Liver (tissue), 9 donors: ENCODE results near the gene CPA1. TPM values are rescaled to one million over a fixed set of nuclear protein-coding genes. Genes with fewer than 3 reads are reported as not detected.

ENCODE experiments used
- DNase-seq: peaks from one replicate; pipeline ENCODE4 v3.0.0-alpha.2; 2017; ENCODE audit warnings: low spot score
- H3K27ac ChIP-seq, 2 donors: one replicate each; pipeline ENCODE4 v1.7.0; 2013; ENCODE audit warnings: inconsistent platforms in 2 of 2, low read length in 2 of 2, control low read depth in 1 of 2, low read depth in 1 of 2, mild to moderate bottlenecking in 1 of 2
- H3K27me3 ChIP-seq, 4 donors: one replicate each; pipeline versions ENCODE4 v1.6.1 to v1.7.0; 2013; ENCODE audit warnings: low read length in 3 of 4, inconsistent platforms in 1 of 4, mild to moderate bottlenecking in 1 of 4, moderate library complexity in 1 of 4; ENCODE audit not compliant: control insufficient read depth in 4 of 4, insufficient read depth in 4 of 4
- H3K36me3 ChIP-seq, 4 donors: one replicate each; pipeline versions ENCODE4 v1.6.1 to v1.7.0; 2013; ENCODE audit warnings: low read length in 3 of 4, mild to moderate bottlenecking in 3 of 4, low read depth in 1 of 4, moderate library complexity in 1 of 4; ENCODE audit not compliant: control insufficient read depth in 4 of 4, insufficient read depth in 3 of 4
- H3K4me1 ChIP-seq, 4 donors: one replicate each; pipeline versions ENCODE4 v1.6.1 to v1.7.0; 2013; ENCODE audit warnings: low read length in 3 of 4, mild to moderate bottlenecking in 3 of 4, moderate library complexity in 1 of 4; ENCODE audit not compliant: control insufficient read depth in 4 of 4, insufficient read depth in 4 of 4
- H3K4me3 ChIP-seq, 3 donors: one replicate each; pipeline versions ENCODE4 v1.6.1 to v1.7.0; 2013; ENCODE audit warnings: low read length in 3 of 3, control low read depth in 1 of 3, low read depth in 1 of 3, mild to moderate bottlenecking in 1 of 3
- H3K9ac ChIP-seq, 2 donors: one replicate each; pipeline ENCODE4 v1.7.0; 2013; ENCODE audit warnings: low read length in 2 of 2, mild to moderate bottlenecking in 2 of 2, moderate library complexity in 2 of 2, control low read depth in 1 of 2, low read depth in 1 of 2
- H3K9me3 ChIP-seq, 4 donors: one replicate each; pipeline versions ENCODE4 v1.6.1 to v1.7.0; 2013; ENCODE audit warnings: low read length in 3 of 4; ENCODE audit not compliant: control insufficient read depth in 4 of 4
- EGR1 ChIP-seq, 2 donors: IDR thresholded peaks; 2 replicates each; pipeline ENCODE4 v1.6.1; 2016 to 2018; ENCODE audit warnings: antibody characterized with exemption in 2 of 2, low read depth in 2 of 2
- FOXA2 ChIP-seq: IDR thresholded peaks from 2 replicates; pipeline ENCODE4 v1.6.1; 2016; ENCODE audit warnings: antibody characterized with exemption
- GABPA ChIP-seq, 2 donors: IDR thresholded peaks in 1 of 2; conservative IDR thresholded peaks in 1 of 2; 2 replicates each; pipeline ENCODE4 v1.6.1; 2016; ENCODE audit warnings: antibody characterized with exemption in 2 of 2, mild to moderate bottlenecking in 1 of 2, moderate library complexity in 1 of 2
- HNF4G ChIP-seq: IDR thresholded peaks from 2 replicates; pipeline ENCODE4 v1.6.1; 2016; ENCODE audit warnings: antibody characterized with exemption
- JUND ChIP-seq, 2 donors: IDR thresholded peaks; 2 replicates each; pipeline ENCODE4 v1.6.1; 2016; ENCODE audit warnings: antibody characterized with exemption in 2 of 2
- NR2F2 ChIP-seq: IDR thresholded peaks from 2 replicates; pipeline ENCODE4 v1.6.1; 2016; ENCODE audit warnings: antibody characterized with exemption
- RAD21 ChIP-seq, 2 donors: IDR thresholded peaks; 2 replicates each; pipeline ENCODE4 v1.6.1; 2016; ENCODE audit warnings: antibody characterized with exemption in 2 of 2, mild to moderate bottlenecking in 2 of 2
- RXRA ChIP-seq, 2 donors: IDR thresholded peaks; 2 replicates each; pipeline ENCODE4 v1.6.1; 2017 to 2018; ENCODE audit warnings: antibody characterized with exemption in 2 of 2, mild to moderate bottlenecking in 1 of 2
- TAF1 ChIP-seq: conservative IDR thresholded peaks from 2 replicates; pipeline ENCODE4 v1.6.1; 2016; ENCODE audit warnings: antibody characterized with exemption, mild to moderate bottlenecking
- WGBS: extraction: QIAGEN DNeasy Blood & Tissue Kit; methylation state at CpG from one replicate; pipeline ENCODE4 v1.1.7; 2013; 5-methylcytosine and 5-hydroxymethylcytosine counted together
- polyA plus RNA-seq, 2 donors: library from polyadenylated mRNA; stranded (reverse) in 1 of 2; unstranded in 1 of 2; fragments of 200-250 nt in 1 of 2; fragments of >200 nt in 1 of 2; fragmentation: Nextera tagmentation in 1 of 2; extraction: Ambion mirVana in 1 of 2; gene quantifications; one replicate each; pipeline versions ENCODE4 v1.2.1 to v1.2.3, GENCODE V29; 2013 to 2015
- total RNA-seq, 2 donors: library from RNA; depleted of rRNA; stranded (reverse); fragments of >200 nt; gene quantifications; one replicate each; pipeline ENCODE4 v1.2.3, GENCODE V29; 2014
- TF ChIP-seq, protein P1 (sequence below): IDR thresholded peaks from 2 replicates; pipeline ENCODE4 v1.6.1; 2016; ENCODE audit warnings: antibody characterized with exemption, mild to moderate bottlenecking
- TF ChIP-seq, protein P2 (sequence below): IDR thresholded peaks from 2 replicates; pipeline ENCODE4 v1.6.1; 2016; ENCODE audit warnings: antibody characterized with exemption
- TF ChIP-seq, protein P3 (sequence below): IDR thresholded peaks from 2 replicates; pipeline ENCODE4 v1.6.1; 2016; ENCODE audit warnings: antibody characterized with exemption
- TF ChIP-seq, protein P4 (sequence below): IDR thresholded peaks from 2 replicates; pipeline ENCODE4 v1.6.1; 2016; ENCODE audit warnings: antibody characterized with exemption
- TF ChIP-seq, protein P5 (sequence below): fragments of 150-350 bp; IDR thresholded peaks from 2 replicates; pipeline ENCODE4 v1.5.1; 2017; ENCODE audit warnings: improper control_type of control experiment, low read depth, low read length; ENCODE audit not compliant: missing input control
- donor health status: healthy.
- donor health status: healthy.
- donor health status: healthy.
- donor health status: healthy.
- donor health status: healthy.

CPA1 gene
- total and polyA plus RNA-seq, 4 donors, result 0.07 to 0.42 TPM; not detected in 2

DNA sequence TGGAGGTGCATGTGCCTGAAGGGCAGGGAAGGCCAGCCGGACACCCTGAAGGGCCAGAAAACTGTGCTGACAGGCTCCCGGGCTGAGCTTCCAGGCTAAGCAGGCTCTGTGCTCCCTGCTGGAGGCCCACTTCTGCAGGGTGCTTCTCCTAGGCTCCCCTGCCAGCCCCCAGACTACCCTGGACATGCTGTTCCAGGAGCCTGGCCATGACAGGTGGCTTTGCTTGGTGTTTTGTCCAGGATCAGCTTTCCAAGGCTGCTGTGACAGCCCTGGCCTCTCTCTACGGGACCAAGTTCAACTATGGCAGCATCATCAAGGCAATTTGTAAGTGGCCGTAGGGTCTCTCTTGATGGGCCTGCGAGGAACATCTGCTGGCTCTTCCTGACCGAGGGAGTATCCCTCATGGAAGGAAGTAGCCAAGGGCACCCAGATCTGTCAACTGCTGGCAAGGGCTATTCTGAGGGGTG lies 5.3 kb downstream of the CPA1 start:
- DNase-seq, result peak; percentile 16
- Histone ChIP-seq H3K36me3 (no peaks in the 10 kb centered on the region), H3K27ac (no peak overlapping the region), H3K4me3 (no peak overlapping the region), H3K4me1 (no peaks in the 10 kb centered on the region), H3K27me3 (no peaks in the 10 kb centered on the region), H3K9ac (no peak overlapping the region), H3K9me3 (no peaks in the 10 kb centered on the region)
- TF ChIP-seq RAD21 (IDR thresholded peaks at IDR 0.05) (no peak), RXRA (IDR thresholded peaks at IDR 0.05) (no peak)
- TF ChIP-seq, protein P1, sequence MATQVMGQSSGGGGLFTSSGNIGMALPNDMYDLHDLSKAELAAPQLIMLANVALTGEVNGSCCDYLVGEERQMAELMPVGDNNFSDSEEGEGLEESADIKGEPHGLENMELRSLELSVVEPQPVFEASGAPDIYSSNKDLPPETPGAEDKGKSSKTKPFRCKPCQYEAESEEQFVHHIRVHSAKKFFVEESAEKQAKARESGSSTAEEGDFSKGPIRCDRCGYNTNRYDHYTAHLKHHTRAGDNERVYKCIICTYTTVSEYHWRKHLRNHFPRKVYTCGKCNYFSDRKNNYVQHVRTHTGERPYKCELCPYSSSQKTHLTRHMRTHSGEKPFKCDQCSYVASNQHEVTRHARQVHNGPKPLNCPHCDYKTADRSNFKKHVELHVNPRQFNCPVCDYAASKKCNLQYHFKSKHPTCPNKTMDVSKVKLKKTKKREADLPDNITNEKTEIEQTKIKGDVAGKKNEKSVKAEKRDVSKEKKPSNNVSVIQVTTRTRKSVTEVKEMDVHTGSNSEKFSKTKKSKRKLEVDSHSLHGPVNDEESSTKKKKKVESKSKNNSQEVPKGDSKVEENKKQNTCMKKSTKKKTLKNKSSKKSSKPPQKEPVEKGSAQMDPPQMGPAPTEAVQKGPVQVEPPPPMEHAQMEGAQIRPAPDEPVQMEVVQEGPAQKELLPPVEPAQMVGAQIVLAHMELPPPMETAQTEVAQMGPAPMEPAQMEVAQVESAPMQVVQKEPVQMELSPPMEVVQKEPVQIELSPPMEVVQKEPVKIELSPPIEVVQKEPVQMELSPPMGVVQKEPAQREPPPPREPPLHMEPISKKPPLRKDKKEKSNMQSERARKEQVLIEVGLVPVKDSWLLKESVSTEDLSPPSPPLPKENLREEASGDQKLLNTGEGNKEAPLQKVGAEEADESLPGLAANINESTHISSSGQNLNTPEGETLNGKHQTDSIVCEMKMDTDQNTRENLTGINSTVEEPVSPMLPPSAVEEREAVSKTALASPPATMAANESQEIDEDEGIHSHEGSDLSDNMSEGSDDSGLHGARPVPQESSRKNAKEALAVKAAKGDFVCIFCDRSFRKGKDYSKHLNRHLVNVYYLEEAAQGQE, result no peak
- TF ChIP-seq, protein P2, sequence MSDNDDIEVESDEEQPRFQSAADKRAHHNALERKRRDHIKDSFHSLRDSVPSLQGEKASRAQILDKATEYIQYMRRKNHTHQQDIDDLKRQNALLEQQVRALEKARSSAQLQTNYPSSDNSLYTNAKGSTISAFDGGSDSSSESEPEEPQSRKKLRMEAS, result no peak
- 92% methylated on average over 6 of the region's 6 CpGs for WGBS

DNA sequence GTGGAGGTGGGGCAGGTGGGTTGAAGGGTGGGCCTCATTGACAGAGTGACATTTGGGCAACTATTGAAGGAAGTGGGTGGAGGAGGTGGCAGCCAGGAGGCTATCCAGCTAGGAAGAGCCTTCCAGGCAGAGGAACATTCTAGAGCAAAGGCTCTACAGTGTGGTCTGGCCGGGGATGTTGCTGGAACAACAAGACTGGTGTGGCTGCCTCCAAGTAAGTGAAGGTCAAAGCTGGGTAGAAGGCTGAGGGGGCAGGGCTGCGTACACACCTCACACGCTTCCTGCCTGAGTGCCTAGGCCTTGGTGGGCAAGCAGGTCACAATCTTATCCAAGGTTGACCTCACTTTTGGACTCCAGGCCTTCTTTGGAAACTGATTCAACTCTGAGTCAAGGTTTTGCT lies 6.6 kb downstream of the CPA1 start:
- H3K4me1 ChIP-seq, result no peaks in the 10 kb centered on the region
- no peaks in the 10 kb centered on the region for H3K36me3 ChIP-seq
- H3K4me3 ChIP-seq, result no peak overlapping the region
- no peaks in the 10 kb centered on the region for H3K9me3 ChIP-seq
- no peaks in the 10 kb centered on the region for H3K27me3 ChIP-seq
- no peak overlapping the region for H3K27ac ChIP-seq
- no peak overlapping the region for H3K9ac ChIP-seq
- 98% methylated on average over 3 of the region's 3 CpGs for WGBS
- peak; percentile 13 for DNase-seq
- no peak for TF ChIP-seq RXRA (IDR thresholded peaks at IDR 0.05)
- no peak for TF ChIP-seq FOXA2
- TF ChIP-seq, protein P3, sequence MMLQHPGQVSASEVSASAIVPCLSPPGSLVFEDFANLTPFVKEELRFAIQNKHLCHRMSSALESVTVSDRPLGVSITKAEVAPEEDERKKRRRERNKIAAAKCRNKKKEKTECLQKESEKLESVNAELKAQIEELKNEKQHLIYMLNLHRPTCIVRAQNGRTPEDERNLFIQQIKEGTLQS, result no peak
- no peak for TF ChIP-seq GABPA (IDR thresholded peaks at IDR 0.05 in 1 of 2, conservative IDR thresholded peaks at IDR 0.05 in 1 of 2)
- TF ChIP-seq TAF1, result no peak
- no peak for TF ChIP-seq NR2F2
- no peak for TF ChIP-seq HNF4G
- TF ChIP-seq, protein P2, result no peak
- TF ChIP-seq EGR1 (IDR thresholded peaks at IDR 0.05; ENCODE audit: low read depth in 2 of 2), result no peak
- TF ChIP-seq, protein P4, sequence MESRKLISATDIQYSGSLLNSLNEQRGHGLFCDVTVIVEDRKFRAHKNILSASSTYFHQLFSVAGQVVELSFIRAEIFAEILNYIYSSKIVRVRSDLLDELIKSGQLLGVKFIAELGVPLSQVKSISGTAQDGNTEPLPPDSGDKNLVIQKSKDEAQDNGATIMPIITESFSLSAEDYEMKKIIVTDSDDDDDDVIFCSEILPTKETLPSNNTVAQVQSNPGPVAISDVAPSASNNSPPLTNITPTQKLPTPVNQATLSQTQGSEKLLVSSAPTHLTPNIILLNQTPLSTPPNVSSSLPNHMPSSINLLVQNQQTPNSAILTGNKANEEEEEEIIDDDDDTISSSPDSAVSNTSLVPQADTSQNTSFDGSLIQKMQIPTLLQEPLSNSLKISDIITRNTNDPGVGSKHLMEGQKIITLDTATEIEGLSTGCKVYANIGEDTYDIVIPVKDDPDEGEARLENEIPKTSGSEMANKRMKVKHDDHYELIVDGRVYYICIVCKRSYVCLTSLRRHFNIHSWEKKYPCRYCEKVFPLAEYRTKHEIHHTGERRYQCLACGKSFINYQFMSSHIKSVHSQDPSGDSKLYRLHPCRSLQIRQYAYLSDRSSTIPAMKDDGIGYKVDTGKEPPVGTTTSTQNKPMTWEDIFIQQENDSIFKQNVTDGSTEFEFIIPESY, result no peak
- TF ChIP-seq JUND (IDR thresholded peaks at IDR 0.05), result no peak
- TF ChIP-seq, protein P5, sequence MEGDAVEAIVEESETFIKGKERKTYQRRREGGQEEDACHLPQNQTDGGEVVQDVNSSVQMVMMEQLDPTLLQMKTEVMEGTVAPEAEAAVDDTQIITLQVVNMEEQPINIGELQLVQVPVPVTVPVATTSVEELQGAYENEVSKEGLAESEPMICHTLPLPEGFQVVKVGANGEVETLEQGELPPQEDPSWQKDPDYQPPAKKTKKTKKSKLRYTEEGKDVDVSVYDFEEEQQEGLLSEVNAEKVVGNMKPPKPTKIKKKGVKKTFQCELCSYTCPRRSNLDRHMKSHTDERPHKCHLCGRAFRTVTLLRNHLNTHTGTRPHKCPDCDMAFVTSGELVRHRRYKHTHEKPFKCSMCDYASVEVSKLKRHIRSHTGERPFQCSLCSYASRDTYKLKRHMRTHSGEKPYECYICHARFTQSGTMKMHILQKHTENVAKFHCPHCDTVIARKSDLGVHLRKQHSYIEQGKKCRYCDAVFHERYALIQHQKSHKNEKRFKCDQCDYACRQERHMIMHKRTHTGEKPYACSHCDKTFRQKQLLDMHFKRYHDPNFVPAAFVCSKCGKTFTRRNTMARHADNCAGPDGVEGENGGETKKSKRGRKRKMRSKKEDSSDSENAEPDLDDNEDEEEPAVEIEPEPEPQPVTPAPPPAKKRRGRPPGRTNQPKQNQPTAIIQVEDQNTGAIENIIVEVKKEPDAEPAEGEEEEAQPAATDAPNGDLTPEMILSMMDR, result no peak
